HCT116 (cell line): ENCODE measurements around the gene SMARCA4. TPM values are rescaled to one million over a fixed set of nuclear protein-coding genes. Genes with fewer than 3 reads are reported as not detected.

Source experiments
- ATAC-seq: fragments of 200-7000 bp; cut with Tn5 transposase; 2 replicates; pipeline ENCODE4 v1.9.1; 2020; ENCODE audit warnings: mild to moderate bottlenecking, moderate library complexity
- BruUV-seq: library from RNA; stranded (reverse); fragments of 400-500 nt; replicated peaks from 2 replicates; lab custom pipeline; 2021; lab: Mats Ljungman, UMichigan
- CTCF ChIA-PET: fragments of 300-600 bp; sonication (Branson Sonifier 250); formaldehyde crosslinking; loops from one replicate; lab custom pipeline; 2021; ENCODE audit warnings: antibody characterized with exemption; lab: Charles Lee
- POLR2A ChIA-PET: fragments of 300-600, 350-600 bp; sonication (Branson Sonifier 250); formaldehyde crosslinking; loops from one replicate; lab custom pipeline; 2021; ENCODE audit warnings: antibody characterized with exemption; lab: Charles Lee
- RAD21 ChIA-PET, 2 experiments: fragments of 300-600 bp; sonication (Branson Sonifier 250); formaldehyde crosslinking; loops; one replicate each; lab custom pipeline; 2023; ENCODE audit warnings: low total read pairs in 2 of 2; ENCODE audit not compliant: uncharacterized antibody in 2 of 2, unreplicated experiment in 2 of 2, low non-redundant PET in 1 of 2; lab: Charles Lee
- DNase-seq: peaks from one replicate; pipeline ENCODE4 v3.0.0-alpha.2; 2010; ENCODE audit warnings: low read depth, low spot score
- H2AFZ ChIP-seq: fragments of 200-600 bp; shearing (Covaris generic), sonication (generic); 2 replicates; pipeline ENCODE4 v1.6.1; 2017; ENCODE audit warnings: low read depth, mixed run types, mixed read lengths, antibody characterized with exemption, low read length; ENCODE audit not compliant: poor library complexity, severe bottlenecking
- H3K27ac ChIP-seq: 2 replicates; pipeline ENCODE4 v1.5.1; 2012; ENCODE audit warnings: low read depth, low read length
- H3K27me3 ChIP-seq: fragments of 200-600 bp; sonication (generic); 2 replicates; pipeline ENCODE4 v1.6.1; 2016; ENCODE audit warnings: mixed run types, low read length, mixed read lengths; ENCODE audit not compliant: insufficient read depth
- H3K36me3 ChIP-seq, 2 experiments: fragments of 200-500 bp in 1 of 2; fragments of 200-600 bp in 1 of 2; sonication (Bioruptor generic) in 1 of 2; sonication (generic) in 1 of 2; 2 replicates each; pipeline versions ENCODE4 v1.5.1 to v1.6.1; 2014 to 2016; ENCODE audit warnings: low read length in 2 of 2, inconsistent platforms in 1 of 2, mixed read lengths in 1 of 2, mixed run types in 1 of 2; ENCODE audit not compliant: insufficient read depth in 2 of 2, control insufficient read depth in 1 of 2
- H3K4me1 ChIP-seq, 2 experiments: fragments of 200-600 bp in 1 of 2; sonication (generic) in 1 of 2; 2 replicates each; pipeline versions ENCODE4 v1.5.1 to v1.6.1; 2012 to 2017; ENCODE audit warnings: low read length in 2 of 2, inconsistent platforms in 1 of 2, mild to moderate bottlenecking in 1 of 2, mixed read lengths in 1 of 2, mixed run types in 1 of 2, moderate library complexity in 1 of 2; ENCODE audit not compliant: insufficient read depth in 2 of 2, control insufficient read depth in 1 of 2
- H3K4me2 ChIP-seq: fragments of 200-600 bp; sonication (generic); 2 replicates; pipeline ENCODE4 v1.6.1; 2017; ENCODE audit warnings: mixed run types, low read length, mixed read lengths
- H3K4me3 ChIP-seq, 2 experiments: fragments of 200-600 bp in 1 of 2; sonication (generic) in 1 of 2; replicated peaks in 1 of 2; 2 replicates each; pipeline ENCODE4 v1.5.1; 2011 to 2016; ENCODE audit warnings: low read length in 2 of 2, control low read depth in 1 of 2, low read depth in 1 of 2, mild to moderate bottlenecking in 1 of 2, mixed read lengths in 1 of 2, mixed run types in 1 of 2
- H3K79me2 ChIP-seq: fragments of 200-600 bp; sonication (generic); 2 replicates; pipeline ENCODE4 v1.6.1; 2017; ENCODE audit warnings: mild to moderate bottlenecking, mixed run types, low read length, moderate library complexity, mixed read lengths; ENCODE audit not compliant: insufficient read depth
- H3K9ac ChIP-seq: fragments of 200-600 bp; sonication (generic); 2 replicates; pipeline ENCODE4 v1.6.1; 2016; ENCODE audit warnings: low read length, mixed read lengths
- H3K9me2 ChIP-seq: fragments of 200-600 bp; sonication (generic), shearing (Covaris generic); 2 replicates; pipeline ENCODE4 v1.6.1; 2017; ENCODE audit warnings: mixed run types, mild to moderate bottlenecking, moderate library complexity; ENCODE audit not compliant: insufficient read depth
- H3K9me3 ChIP-seq, 2 experiments: fragments of 200-500 bp in 1 of 2; fragments of 200-600 bp in 1 of 2; sonication (Bioruptor generic) in 1 of 2; sonication (generic) in 1 of 2; 2 replicates each; pipeline ENCODE4 v1.6.1; 2014 to 2017; ENCODE audit warnings: low read length in 2 of 2, mixed read lengths in 2 of 2, inconsistent platforms in 1 of 2, low read depth in 1 of 2, mild to moderate bottlenecking in 1 of 2, mixed run types in 1 of 2, moderate library complexity in 1 of 2; ENCODE audit not compliant: control insufficient read depth in 1 of 2, insufficient read depth in 1 of 2
- H4K20me1 ChIP-seq: fragments of 200-600 bp; sonication (generic), shearing (Covaris generic); 2 replicates; pipeline ENCODE4 v1.6.1; 2017; ENCODE audit warnings: mixed run types, mild to moderate bottlenecking, moderate library complexity; ENCODE audit not compliant: insufficient read depth
- CBX3 ChIP-seq: IDR thresholded peaks from 2 replicates; pipeline ENCODE4 v1.6.1; 2012; ENCODE audit warnings: low read depth
- CEBPB ChIP-seq: IDR thresholded peaks from 2 replicates; pipeline ENCODE4 v1.6.1; 2012; ENCODE audit warnings: low read depth
- EGR1 ChIP-seq: IDR thresholded peaks from 2 replicates; pipeline ENCODE4 v1.6.1; 2012; ENCODE audit warnings: low read depth
- EZH2 ChIP-seq: fragments of 200-600 bp; sonication (generic); IDR thresholded peaks from 2 replicates; pipeline ENCODE4 v1.6.1; 2017; ENCODE audit warnings: antibody characterized with exemption, mixed run types
- EZH2phosphoT487 ChIP-seq: fragments of 200-600 bp; IDR thresholded peaks from 2 replicates; pipeline ENCODE4 v1.6.1; 2018; ENCODE audit warnings: antibody characterized with exemption, borderline replicate concordance
- JUND ChIP-seq: IDR thresholded peaks from 2 replicates; pipeline ENCODE4 v1.6.1; 2012
- POLR2A ChIP-seq: IDR thresholded peaks from 2 replicates; pipeline ENCODE4 v1.7.0; 2011; ENCODE audit warnings: borderline replicate concordance; ENCODE audit not compliant: insufficient read depth, insufficient read length; ENCODE audit errors: extremely low read depth
- POLR2AphosphoS5 ChIP-seq: IDR thresholded peaks from 2 replicates; pipeline ENCODE4 v1.6.1; 2011; ENCODE audit warnings: mild to moderate bottlenecking, low read depth, low read length, moderate library complexity
- SIN3A ChIP-seq: IDR thresholded peaks from 2 replicates; pipeline ENCODE4 v1.6.1; 2012; ENCODE audit warnings: low read depth
- SRF ChIP-seq: IDR thresholded peaks from 2 replicates; pipeline ENCODE4 v1.6.1; 2012; ENCODE audit warnings: low read depth
- TCF7L2 ChIP-seq: IDR thresholded peaks from 2 replicates; pipeline ENCODE4 v1.7.0; 2011; ENCODE audit warnings: borderline replicate concordance, inconsistent platforms; ENCODE audit not compliant: insufficient read depth, insufficient read length; ENCODE audit errors: extremely low read depth
- ZNF274 ChIP-seq: fragments of 200-500 bp; sonication (Bioruptor generic); IDR thresholded peaks from 2 replicates; pipeline ENCODE4 v1.6.1; 2014; ENCODE audit warnings: mild to moderate bottlenecking, low read depth, low read length, inconsistent platforms
- intact Hi-C: fragments of 100-400 bp; cut with micrococcal nuclease; formaldehyde crosslinking; loops from 2 replicates; pipeline ENCODE4 v1.10.0; 2022
- total RNA-seq: library from RNA; stranded (reverse); gene quantifications from one replicate; pipeline ENCODE4 v1.2.1, GENCODE V29; 2021; ENCODE audit not compliant: unreplicated experiment
- TF ChIP-seq, protein P1 (sequence below): IDR thresholded peaks from 2 replicates; pipeline ENCODE4 v1.6.1; 2012
- TF ChIP-seq, protein P2 (sequence below): IDR thresholded peaks from 2 replicates; pipeline ENCODE4 v1.6.1; 2011; ENCODE audit warnings: mild to moderate bottlenecking, low read length, moderate library complexity; ENCODE audit not compliant: insufficient replicate concordance; ENCODE audit errors: extremely low read depth
- TF ChIP-seq, protein P3 (sequence below), 3 experiments: fragments of 200-600 bp in 1 of 3; sonication (generic) in 1 of 3; IDR thresholded peaks in 2 of 3; conservative IDR thresholded peaks in 1 of 3; 2 replicates each; pipeline ENCODE4 v1.5.1; 2012 to 2017; ENCODE audit warnings: low read depth in 2 of 3, low read length in 2 of 3, antibody characterized with exemption in 1 of 3, borderline replicate concordance in 1 of 3, control low read depth in 1 of 3, mild to moderate bottlenecking in 1 of 3, mixed read lengths in 1 of 3, mixed run types in 1 of 3, moderate library complexity in 1 of 3; ENCODE audit not compliant: insufficient read depth in 1 of 3

The SMARCA4 gene
- total RNA-seq, 1 experiment from 2014 or later: 116 TPM

DNA sequence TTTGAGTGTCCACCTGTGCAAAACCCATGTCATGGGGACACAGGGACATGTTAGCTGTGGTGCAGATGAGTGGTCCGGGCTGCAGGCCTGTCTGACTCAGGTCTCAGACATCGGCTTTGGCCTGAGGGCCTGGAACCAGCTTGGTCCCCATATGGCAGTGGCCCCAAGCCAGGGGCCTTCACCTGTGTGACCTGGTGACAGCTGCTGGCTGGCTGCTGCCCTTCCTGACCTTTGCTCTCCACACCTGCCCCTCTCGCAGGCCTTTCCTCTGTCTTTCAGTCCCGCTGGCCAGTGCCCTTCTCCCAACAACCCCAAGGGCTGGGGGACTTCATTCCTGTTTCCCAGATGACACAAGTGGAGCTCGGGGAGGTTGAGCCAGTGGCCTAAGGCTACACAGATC is 105.5 kb downstream of the SMARCA4 start:
- RAD21 ChIA-PET: no interaction called here

DNA sequence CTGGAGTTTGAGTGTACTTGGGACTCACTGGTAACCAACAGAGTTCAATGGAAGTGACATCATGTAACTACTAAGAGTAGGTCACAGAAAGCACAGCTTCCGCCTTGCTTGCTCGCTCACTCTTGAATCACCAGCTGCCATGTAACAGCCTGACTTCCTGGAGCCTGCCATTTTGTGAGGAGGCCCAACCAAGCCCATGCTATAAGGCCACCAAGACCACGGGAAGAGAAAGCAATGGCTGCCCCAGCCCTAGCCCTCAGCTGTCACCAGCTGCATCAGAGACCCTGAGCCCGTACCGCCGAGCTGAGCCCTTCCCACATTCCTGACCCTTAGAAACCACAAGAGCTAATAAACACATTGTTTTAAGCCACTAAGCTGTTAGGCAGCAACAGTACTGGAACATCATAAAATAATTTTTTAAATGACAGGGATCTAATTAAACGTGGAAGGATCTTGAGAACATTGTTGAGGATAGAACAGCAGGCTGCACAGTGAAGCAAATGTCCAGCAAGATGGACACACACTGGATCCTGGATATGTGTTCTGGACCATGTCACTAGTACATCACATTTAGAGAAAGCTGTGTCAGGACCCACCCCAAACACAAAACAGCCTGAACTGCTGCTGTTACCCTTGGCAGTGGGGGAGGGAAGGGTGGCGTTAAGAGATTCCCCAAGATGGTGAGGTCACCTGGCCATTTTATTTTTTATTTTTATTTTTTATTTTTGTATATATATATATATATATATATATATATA is 106.7 kb downstream of the SMARCA4 start:
- BruUV-seq: no TSS peak
- Histone ChIP-seq H3K27ac (no peak overlapping the region), H3K9me3 (no peaks in the 10 kb centered on the region; a peak in 1 of 4 replicates), H3K36me3 (peaks cover 0 to 14% of the 10 kb centered on the region in 2 experiments; a peak in 2 of 4 replicates), H3K27me3 (no peaks in the 10 kb centered on the region), H4K20me1 (no peaks in the 10 kb centered on the region), H3K9me2 (no peaks in the 10 kb centered on the region), H2AFZ (no peak overlapping the region), H3K9ac (no peak overlapping the region), H3K4me1 (peaks cover 0 to 10% of the 10 kb centered on the region in 2 experiments; a peak in 1 of 4 replicates), H3K79me2 (no peaks in the 10 kb centered on the region), H3K4me3 (no peak overlapping the region), H3K4me2 (no peak overlapping the region)
- POLR2A ChIA-PET: interaction anchor here (1.7 kb wide), 1 partner anchor 20 kb away, joined by 3 read pairs; no protein-coding TSS in a partner anchor
- intact Hi-C loops: no loop called here
- RAD21 ChIA-PET: interaction anchor here in 1 of 2 experiments (0.7 kb wide), 1 partner anchor 117 kb away, joined by 4 read pairs; no protein-coding TSS in a partner anchor
- CTCF ChIA-PET: no interaction called here
- ATAC-seq (no peak), DNase-seq (no peak)
- TF ChIP-seq EZH2 (no peak), CBX3 (no peak), TCF7L2 (no peak), POLR2AphosphoS5 (no peak), EGR1 (no peak), JUND (no peak), EZH2phosphoT487 (no peak), SRF (no peak), SIN3A (no peak), POLR2A (no peak)
- TF ChIP-seq, protein P1, sequence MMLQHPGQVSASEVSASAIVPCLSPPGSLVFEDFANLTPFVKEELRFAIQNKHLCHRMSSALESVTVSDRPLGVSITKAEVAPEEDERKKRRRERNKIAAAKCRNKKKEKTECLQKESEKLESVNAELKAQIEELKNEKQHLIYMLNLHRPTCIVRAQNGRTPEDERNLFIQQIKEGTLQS: no peak
- TF ChIP-seq, protein P2, sequence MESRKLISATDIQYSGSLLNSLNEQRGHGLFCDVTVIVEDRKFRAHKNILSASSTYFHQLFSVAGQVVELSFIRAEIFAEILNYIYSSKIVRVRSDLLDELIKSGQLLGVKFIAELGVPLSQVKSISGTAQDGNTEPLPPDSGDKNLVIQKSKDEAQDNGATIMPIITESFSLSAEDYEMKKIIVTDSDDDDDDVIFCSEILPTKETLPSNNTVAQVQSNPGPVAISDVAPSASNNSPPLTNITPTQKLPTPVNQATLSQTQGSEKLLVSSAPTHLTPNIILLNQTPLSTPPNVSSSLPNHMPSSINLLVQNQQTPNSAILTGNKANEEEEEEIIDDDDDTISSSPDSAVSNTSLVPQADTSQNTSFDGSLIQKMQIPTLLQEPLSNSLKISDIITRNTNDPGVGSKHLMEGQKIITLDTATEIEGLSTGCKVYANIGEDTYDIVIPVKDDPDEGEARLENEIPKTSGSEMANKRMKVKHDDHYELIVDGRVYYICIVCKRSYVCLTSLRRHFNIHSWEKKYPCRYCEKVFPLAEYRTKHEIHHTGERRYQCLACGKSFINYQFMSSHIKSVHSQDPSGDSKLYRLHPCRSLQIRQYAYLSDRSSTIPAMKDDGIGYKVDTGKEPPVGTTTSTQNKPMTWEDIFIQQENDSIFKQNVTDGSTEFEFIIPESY: no peak
- TF ChIP-seq, protein P3, sequence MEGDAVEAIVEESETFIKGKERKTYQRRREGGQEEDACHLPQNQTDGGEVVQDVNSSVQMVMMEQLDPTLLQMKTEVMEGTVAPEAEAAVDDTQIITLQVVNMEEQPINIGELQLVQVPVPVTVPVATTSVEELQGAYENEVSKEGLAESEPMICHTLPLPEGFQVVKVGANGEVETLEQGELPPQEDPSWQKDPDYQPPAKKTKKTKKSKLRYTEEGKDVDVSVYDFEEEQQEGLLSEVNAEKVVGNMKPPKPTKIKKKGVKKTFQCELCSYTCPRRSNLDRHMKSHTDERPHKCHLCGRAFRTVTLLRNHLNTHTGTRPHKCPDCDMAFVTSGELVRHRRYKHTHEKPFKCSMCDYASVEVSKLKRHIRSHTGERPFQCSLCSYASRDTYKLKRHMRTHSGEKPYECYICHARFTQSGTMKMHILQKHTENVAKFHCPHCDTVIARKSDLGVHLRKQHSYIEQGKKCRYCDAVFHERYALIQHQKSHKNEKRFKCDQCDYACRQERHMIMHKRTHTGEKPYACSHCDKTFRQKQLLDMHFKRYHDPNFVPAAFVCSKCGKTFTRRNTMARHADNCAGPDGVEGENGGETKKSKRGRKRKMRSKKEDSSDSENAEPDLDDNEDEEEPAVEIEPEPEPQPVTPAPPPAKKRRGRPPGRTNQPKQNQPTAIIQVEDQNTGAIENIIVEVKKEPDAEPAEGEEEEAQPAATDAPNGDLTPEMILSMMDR (IDR thresholded peaks at IDR 0.05 in 2 of 3, conservative IDR thresholded peaks at IDR 0.05 in 1 of 3; ENCODE audit: borderline replicate concordance in 1 of 3, insufficient read depth in 1 of 3, low read depth in 2 of 3, low read length in 2 of 3): no peak

More for the DNA sequence above, 105.5 kb downstream of the SMARCA4 start:
- DNase-seq: no peak
- intact Hi-C loops: no loop called here
- Histone ChIP-seq H3K9me2 (no peaks in the 10 kb centered on the region), H3K79me2 (no peaks in the 10 kb centered on the region), H2AFZ (no peak overlapping the region), H3K36me3 (peaks cover 9 to 14% of the 10 kb centered on the region in 2 experiments; a peak in 3 of 4 replicates), H4K20me1 (no peaks in the 10 kb centered on the region), H3K9ac (no peak overlapping the region), H3K27ac (no peak overlapping the region), H3K27me3 (no peaks in the 10 kb centered on the region), H3K4me1 (peaks cover 0 to 10% of the 10 kb centered on the region in 2 experiments; a peak in 1 of 4 replicates), H3K4me2 (no peak overlapping the region), H3K9me3 (no peaks in the 10 kb centered on the region; a peak in 1 of 4 replicates), H3K4me3 (no peak overlapping the region)
- ChIA-PET POLR2A (interaction anchor here (1.7 kb wide), 1 partner anchor 21 kb away, joined by 3 read pairs; no protein-coding TSS in a partner anchor), CTCF (no interaction called here)
- TF ChIP-seq TCF7L2 (no peak), ZNF274 (no peak), CEBPB (no peak)
- BruUV-seq: no TSS peak
- no peak for ATAC-seq
